NCI-H128 (cell line): ENCODE measurements around the gene DIRAS2.

Source experiments
- DNase-seq: peaks from one replicate; lab custom pipeline; 2025; ENCODE audit not compliant: unreplicated experiment; lab: John Stamatoyannopoulos, UW

DIRAS2 gene

GRCh38 chr9:90613502-90613901, 29.1 kb downstream of the DIRAS2 start:
- DNase-seq = no peak

GRCh38 chr9:90612957-90613356, 29.7 kb downstream of the DIRAS2 start:
- no peak for DNase-seq

- no peak for DNase-seq
These were observed 31.1 kb downstream of the DIRAS2 start for GRCh38 chr9:90611568-90611967.

GRCh38 chr9:90611121-90611520, 31.5 kb downstream of the DIRAS2 start:
- DNase-seq = no peak

GRCh38 chr9:90607701-90608516, 34.7 kb downstream of the DIRAS2 start:
- no peak for DNase-seq

- DNase-seq = no peak
These were observed 42.6 kb downstream of the DIRAS2 start for GRCh38 chr9:90600029-90600428.

GRCh38 chr9:90598191-90598590, 44.4 kb downstream of the DIRAS2 start:
- DNase-seq = no peak

- no peak for DNase-seq
These were observed 49.0 kb downstream of the DIRAS2 start for GRCh38 chr9:90593646-90594045.

- DNase-seq = no peak
These were observed 62.0 kb downstream of the DIRAS2 start for GRCh38 chr9:90580576-90580975.

- no peak for DNase-seq
These were observed 63.4 kb downstream of the DIRAS2 start for GRCh38 chr9:90579181-90579580.

- no peak for DNase-seq
These were observed 64.4 kb downstream of the DIRAS2 start for GRCh38 chr9:90578126-90578815.

- no peak for DNase-seq
These were observed 73.1 kb downstream of the DIRAS2 start for GRCh38 chr9:90569511-90569910.

GRCh38 chr9:90568667-90569066, 74.0 kb downstream of the DIRAS2 start:
- DNase-seq = peak; percentile 76

GRCh38 chr9:90562229-90562628, 80.4 kb downstream of the DIRAS2 start:
- DNase-seq = no peak
